ENCODE measurements around the gene ZDHHC11B.
"Not testable (repeated sequence)": the region's sequence is repeated elsewhere in the genome, so short reads cannot be mapped to it uniquely, and the experiment has no call there.

- not testable (repeated sequence) for TF ChIP-seq HDAC6 (IDR thresholded peaks at IDR 0.05; ENCODE audit: low read depth, low read length); ZNF281 (CRISPR knock-in tag; IDR thresholded peaks at IDR 0.05; ENCODE audit: borderline replicate concordance); THAP9 (CRISPR knock-in tag; IDR thresholded peaks at IDR 0.05; ENCODE audit: borderline replicate concordance); TEAD2 (CRISPR knock-in tag; IDR thresholded peaks at IDR 0.05); ZKSCAN1 (IDR thresholded peaks at IDR 0.05; ENCODE audit: low read length); ZNF451 (CRISPR knock-in tag; IDR thresholded peaks at IDR 0.05); TCF7 (IDR thresholded peaks at IDR 0.05; ENCODE audit: low read depth); POLR2A (IDR thresholded peaks at IDR 0.05; ENCODE audit: insufficient read depth in 1 of 2, low read depth in 2 of 2, low read length in 2 of 2); ZNF10 (CRISPR knock-in tag; IDR thresholded peaks at IDR 0.05; ENCODE audit: borderline replicate concordance, low read depth); ZBTB43 (CRISPR knock-in tag; conservative IDR thresholded peaks at IDR 0.05)
- TF ChIP-seq, protein P1, sequence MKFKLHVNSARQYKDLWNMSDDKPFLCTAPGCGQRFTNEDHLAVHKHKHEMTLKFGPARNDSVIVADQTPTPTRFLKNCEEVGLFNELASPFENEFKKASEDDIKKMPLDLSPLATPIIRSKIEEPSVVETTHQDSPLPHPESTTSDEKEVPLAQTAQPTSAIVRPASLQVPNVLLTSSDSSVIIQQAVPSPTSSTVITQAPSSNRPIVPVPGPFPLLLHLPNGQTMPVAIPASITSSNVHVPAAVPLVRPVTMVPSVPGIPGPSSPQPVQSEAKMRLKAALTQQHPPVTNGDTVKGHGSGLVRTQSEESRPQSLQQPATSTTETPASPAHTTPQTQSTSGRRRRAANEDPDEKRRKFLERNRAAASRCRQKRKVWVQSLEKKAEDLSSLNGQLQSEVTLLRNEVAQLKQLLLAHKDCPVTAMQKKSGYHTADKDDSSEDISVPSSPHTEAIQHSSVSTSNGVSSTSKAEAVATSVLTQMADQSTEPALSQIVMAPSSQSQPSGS (CRISPR knock-in tag; IDR thresholded peaks at IDR 0.05): not testable (repeated sequence)
Measured at GRCh38 chr5:801055-801454, 16.5 kb upstream of the ZDHHC11B start.
